ENCODE measurements around the gene MAML3. TPM values are rescaled to one million over a fixed set of nuclear protein-coding genes. Genes with fewer than 3 reads are reported as not detected.

MAML3 gene
- total RNA-seq, 1 donor from 2014 or later: 7.3 TPM

DNA sequence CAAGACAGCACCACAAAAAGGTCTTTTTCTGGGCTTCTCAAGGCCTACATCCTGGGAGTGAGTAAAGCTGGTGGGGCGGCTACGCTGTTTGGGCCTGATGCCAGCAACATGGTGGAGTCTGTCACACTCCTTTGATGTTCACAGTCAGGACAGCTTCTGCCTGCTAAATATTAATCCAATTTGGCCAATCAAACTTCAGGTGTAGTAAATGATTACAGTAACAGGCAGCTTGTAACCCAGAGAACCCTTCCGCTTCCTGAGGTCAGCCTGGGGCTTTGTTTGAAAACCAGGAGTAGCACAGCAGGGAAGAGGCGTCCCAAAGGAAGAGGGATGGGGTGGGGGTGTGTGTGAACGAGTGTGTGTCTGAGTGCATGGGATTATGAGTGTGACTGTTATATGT, 220.4 kb downstream of the MAML3 start:
- DNase-seq (ENCODE audit: low spot score): no peak

DNA sequence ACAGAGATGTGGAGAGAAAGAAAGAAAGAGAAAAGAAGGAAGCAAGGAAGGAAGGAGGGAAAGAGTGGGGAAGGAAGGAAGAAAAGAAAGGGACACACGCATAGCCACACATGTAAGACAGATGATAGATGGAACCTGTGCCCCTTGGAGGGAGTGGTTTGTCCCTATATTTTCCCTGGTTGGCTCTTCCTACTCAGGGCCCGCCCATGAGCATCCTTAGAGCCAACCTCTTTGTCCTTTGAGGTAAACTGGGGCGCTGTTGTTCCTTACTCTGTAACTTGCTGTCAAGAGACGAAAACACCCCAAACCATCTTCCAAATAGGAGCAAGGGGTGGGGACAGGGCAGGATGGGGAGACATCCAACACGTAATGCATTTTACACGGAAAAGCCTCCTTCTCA, 220.9 kb downstream of the MAML3 start:
- DNase-seq (ENCODE audit: low spot score): no peak

DNA sequence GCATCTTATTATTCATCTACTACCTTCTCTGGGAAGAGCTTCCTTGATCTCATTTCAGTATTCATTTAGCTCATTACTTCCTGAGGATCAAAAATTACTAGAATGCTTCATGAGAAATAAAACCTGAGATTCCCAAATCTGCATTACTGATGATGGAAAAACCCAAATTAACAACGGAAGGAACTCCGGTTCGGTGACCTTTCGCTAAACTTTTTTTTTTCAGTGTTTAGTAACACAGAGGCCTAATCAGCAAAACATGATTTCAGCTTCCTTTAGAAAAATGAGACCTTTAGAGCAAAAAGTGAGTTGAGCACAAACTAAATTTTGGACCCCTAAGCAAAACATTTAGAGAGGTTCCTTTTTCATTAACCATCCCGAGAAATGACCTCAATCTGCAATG, 229.2 kb downstream of the MAML3 start:
- no peak for DNase-seq (ENCODE audit: low spot score)

DNA sequence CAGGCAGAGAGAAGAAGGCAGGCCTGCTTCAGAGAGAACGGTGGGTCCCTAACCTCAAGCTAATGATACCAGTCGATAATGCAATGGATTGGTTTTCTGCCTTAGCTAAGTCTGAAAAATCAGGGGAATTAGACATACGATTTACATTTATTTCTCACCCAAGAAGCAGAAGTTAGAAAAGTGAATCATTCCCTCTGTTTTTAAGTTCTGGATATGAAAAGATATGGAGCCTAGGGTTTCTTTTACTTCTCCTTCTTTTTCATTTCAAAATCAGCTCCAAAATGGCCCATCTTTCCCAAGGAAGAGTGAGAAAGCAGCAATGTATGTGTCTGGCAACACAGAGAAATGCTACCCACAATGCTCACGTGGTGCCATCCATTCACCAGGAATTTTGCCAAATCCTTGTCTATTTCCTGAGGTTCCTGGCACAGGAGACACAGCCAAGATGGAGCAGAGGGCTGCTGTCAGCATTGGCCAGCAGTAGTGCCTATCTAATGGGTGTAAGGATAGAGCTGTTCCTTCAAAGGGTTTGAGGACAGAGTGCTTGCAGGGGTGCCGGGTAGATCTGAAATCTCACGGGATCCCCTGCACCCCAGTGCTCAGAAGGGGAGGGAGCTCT, 231.5 kb downstream of the MAML3 start:
- no peak for DNase-seq (ENCODE audit: low spot score)

DNA sequence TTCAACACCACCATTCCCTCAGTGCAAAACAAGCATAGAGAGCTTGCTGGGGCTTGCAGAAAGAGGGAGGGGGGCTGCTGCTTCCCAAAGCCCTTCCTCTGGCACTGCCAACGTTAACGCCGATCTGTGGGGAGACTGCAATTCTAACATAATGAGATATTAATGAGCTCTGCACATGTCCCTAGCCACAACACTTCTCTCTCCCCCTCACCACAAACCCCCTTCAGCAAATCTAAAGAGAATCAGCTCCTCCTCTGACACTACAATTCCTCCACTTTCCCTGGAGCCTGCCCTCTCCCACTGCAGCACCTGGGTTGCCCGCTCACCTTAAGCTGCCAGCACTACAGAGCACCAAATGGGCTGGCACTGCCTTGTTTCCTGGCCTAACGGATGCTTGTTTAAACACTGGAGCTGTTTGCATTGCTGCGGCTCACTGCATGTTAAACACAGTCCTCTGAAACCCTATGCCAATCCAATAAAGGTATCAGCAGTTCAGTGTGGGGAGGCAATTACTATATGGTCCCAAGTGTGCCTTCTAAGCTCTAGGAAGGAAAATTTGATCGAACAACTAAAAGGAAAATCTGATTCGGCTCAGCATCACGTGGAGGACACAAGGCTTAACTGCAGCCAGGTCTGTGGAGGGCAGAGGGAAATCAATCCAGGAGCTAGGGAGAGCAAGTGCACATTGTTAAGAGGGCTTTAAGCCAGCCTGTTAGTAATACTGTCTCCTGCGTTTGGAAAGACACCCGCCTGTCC, 232.4 kb downstream of the MAML3 start:
- no peak for DNase-seq (ENCODE audit: low spot score)

DNA sequence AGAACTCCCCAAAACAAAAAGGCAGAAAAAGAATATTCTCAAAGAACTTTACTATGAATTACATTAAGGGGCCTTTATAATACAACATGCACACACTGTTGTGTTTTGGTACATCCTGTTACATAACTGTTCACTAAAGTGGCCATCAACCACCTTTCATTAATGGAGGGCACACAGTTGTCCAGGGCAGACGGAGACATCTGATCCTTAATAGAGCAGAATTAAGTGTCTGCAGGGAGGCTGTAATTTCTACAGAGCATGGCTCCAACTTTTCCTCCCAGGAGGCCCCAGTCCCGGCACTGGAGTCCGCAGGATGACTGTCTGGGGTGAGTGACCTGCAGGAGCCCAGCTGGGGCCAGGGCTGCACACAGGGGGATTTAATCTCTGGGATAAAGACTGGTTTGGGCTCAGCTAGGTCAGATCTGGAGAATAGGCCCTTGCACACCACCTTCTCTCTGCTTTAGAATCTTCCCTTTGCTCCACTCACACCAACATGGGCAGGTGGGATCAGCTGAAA, 233.4 kb downstream of the MAML3 start:
- no peak for DNase-seq (ENCODE audit: low spot score)

DNA sequence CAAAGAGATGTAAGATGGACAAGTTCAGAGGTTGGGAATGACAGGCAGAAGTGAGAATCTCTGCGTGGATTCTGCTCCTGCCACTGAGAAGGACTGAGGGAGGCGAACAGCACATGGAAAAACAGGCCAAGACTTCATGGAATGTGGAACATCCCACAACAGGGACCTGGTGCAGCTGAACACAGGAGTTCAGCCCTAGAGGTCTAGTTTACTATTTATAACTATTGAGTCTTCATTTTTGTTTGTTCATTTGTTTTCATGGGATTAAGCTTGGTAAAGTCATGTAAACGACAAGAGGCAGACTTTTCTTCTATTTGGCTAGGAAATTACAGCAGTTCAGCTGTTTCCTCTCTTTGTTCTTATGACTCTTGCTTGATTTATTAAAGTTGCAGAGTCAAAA, 234.5 kb downstream of the MAML3 start:
- DNase-seq (ENCODE audit: low spot score): no peak

DNA sequence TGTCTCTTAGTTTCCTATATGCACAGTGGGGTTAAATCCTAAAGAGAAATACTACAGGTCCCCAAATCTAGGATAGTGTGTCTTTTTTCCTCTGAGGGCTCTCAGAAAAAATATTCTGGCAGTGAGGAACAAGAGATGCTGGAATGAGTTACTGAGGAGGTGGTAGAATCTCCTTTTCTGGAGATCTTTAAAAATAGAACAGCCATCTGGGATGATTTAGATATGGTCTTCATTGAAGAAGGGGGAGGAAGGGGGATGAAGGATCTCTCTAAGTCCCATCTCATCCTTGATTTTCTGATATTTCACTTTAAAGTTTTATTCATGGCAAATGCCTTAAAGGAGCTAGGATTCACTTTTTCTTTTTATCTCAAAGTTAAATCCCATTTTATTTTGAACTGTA, 235.0 kb downstream of the MAML3 start:
- DNase-seq (ENCODE audit: low spot score): no peak

DNA sequence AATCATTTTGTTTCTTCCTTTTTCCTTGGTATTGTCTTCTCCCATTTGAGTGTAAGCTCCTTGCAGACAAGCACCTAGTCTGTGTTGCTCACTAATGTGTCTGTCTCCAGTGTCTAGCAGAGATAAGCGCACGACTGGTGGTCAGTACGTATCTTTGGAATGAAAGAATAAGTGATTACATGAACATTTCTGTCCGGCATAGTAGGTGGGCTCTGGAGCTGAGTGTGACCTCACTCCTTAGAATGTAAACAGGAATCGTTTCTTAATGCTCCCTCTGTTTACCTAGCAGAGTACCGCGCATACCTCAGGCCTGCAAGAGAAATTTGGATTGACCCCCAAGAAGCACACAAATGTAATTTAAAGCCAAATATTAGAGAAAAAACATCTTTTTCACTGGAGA, 235.4 kb downstream of the MAML3 start:
- no peak for DNase-seq (ENCODE audit: low spot score)

DNA sequence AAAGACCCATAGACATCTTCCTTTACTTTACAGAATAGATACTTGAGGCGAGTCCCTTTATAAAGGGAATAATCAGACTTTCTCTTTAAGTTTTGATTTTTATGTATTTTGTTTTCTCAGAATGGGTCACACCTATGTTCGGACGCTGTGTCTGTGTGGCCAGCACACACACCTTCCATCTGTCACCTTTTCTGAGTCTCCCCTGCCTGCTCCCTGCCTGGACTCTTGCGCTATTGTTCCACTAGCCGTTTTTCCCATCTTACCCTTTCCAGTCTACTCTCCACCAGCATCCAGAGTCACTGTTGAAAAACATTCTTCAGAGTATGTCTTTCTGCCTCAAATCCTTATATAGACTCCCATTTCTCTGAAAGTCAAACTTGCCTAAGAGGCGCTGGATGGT, 236.1 kb downstream of the MAML3 start:
- DNase-seq (ENCODE audit: low spot score): no peak

DNA sequence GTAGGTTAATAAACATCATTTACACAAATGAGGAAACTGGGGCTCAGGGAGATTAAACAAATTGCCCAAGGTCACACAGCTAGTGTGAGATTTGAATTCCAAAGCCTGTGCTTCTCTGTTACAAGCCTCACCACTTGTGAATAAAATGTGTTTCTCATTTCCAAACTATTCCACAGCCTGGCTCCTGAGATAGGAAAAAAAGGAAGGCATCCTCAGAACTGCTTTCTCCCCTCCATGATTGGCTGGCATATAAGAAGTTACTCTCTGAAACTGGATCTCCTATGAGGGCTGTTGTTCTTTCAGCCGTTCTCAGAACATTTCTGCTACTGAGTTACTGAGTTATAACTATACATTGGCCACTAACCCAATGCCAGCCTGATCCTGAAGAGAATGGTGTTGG, 237.9 kb downstream of the MAML3 start:
- DNase-seq (ENCODE audit: low spot score): no peak

DNA sequence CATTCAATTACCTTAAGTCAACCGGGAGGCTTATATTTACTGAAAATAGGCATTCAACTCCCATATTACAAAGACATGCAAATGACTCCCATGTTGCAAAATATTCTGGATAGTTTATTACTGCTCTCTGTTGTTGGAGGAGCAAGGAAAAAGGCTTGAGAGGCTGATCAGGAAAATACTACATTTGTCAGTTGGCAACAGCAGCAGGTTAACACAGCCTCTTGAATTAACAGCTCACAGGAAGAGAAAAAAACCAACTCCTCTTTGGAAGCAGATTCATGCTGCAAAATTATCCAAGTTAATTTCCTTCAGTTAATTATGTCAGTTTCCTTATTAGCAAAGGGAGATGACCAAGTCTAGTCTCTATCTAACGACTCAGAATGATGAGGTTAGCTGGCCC, 238.9 kb downstream of the MAML3 start:
- no peak for DNase-seq (ENCODE audit: low spot score)

DNA sequence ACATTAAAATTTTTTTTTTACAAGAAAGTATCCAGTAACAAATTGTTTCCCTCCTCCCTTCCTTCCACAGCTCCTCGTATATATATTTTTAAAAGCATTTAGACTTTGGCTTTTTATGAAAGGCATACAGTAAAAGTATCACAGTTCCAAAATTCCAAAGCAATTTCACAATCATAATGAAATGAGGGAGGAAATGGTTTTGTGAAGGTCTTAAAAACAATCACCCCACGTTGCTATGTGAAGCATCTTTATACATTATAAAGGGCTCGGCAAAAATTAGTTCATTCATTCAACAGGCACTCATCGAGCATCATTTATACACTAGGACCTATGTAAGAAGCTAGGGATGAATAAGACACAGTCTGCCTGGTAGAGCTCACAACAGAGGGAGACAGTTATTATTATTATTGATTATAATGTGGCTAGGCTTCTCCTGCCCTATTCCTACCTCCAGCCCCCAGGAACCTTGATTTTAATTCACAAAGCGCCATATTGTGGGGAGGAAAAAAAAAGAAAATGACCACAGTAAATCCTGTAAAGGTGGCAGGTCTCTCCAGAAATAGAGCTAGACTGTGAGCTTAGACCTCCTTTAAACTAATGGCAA, 239.9 kb downstream of the MAML3 start:
- no peak for DNase-seq (ENCODE audit: low spot score)

DNA sequence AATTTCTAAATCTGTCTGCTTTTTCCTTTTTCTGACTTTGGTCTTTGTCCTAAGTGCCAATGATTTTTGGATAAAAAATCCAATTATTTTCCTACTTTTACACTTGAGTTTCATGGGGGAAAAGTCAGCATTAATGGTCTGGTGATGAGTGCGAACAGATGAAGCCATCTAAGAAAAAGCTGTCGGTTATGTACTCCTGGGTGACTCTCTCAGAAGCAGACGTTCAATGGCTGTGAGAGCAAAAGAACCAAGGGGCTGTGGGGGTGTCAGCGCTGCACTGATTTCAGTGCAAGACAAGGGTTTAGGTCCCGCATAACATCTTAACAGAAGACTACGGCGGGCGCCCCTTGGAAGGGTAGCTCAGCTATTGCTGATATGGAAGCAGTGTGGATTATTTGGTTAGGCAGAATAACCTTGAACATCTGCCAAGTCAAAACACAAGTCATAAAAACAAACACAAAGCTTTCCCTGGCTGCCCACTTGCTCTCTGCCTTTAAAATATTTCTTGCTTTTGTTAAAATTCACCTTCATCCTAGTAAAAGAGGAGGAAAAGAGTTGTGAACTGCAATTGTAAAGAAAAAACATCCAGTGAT, 240.5 kb downstream of the MAML3 start:
- no peak for DNase-seq (ENCODE audit: low spot score)

DNA sequence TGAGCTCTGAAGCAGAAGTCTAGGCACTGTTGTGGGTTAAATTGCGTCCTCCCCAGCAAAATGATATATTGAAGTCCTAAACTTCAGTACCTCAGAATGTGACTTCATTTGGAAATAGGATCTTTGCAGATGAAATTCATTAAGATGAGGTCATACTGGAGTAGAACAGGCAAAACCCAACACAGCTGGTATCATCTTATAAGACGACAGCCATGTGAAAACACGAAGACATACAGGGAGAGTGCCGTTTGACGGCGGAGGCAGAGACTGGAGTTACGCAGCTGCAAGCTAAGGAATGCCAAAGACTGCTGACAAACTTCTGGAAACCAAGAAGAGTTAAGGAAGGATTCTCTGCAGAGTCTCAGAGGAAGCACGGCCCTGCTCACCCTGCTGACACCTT, 241.5 kb downstream of the MAML3 start:
- no peak for DNase-seq (ENCODE audit: low spot score)

DNA sequence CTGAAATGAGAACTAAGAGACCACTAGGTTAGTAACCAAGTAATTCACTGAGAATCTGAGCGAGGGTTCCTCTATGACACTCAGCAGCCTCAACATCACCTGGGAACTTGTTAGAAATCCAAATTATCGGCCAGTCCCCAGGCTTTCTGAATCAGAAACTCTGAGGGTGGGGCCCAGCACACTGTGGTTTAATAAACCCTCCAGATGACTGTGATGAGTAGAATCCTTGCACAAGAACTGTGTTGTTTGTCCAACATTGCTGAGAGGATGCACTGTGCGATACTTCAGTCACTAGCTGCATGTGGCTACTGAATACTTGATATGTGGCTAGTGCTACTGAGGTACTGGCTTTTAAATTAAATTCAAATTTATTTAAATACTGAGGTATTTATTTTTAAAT, 243.9 kb downstream of the MAML3 start:
- DNase-seq (ENCODE audit: low spot score): no peak

DNA sequence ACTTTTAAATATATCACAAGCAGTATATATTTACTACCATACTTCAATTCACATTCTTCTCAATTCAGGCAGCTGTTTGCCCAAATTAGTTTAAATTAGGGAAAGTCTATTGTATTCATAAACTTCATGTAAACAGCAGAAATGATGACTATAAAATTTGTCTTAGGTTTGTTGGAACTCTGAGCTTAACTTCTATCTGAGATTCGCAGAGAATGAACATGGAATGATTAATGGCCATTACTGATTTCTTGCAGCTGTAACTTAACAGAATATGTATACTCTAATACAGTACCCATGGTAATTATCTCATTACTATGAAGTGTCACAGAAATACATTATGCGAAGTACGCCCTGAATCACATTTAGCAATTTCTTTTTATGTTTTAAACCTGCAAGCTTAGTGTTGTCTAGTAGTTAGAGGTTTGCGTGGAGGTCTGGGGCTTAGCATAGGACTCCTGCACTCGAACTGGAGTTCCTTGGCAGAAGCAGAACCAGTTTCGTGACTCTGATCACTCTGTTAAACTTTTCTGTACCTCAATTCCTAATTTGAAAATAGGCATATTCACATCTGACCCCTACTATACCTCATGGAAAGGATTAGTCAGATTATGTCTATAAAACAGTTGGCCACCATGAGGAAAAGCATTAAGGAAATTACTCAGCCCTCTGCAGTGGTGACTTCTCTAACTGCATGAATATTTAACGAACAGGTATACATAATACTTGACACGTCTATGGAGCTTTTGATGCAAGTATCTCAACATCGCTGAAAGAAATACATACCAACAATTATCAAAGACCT, 245.1 kb downstream of the MAML3 start:
- no peak for DNase-seq (ENCODE audit: low spot score)

DNA sequence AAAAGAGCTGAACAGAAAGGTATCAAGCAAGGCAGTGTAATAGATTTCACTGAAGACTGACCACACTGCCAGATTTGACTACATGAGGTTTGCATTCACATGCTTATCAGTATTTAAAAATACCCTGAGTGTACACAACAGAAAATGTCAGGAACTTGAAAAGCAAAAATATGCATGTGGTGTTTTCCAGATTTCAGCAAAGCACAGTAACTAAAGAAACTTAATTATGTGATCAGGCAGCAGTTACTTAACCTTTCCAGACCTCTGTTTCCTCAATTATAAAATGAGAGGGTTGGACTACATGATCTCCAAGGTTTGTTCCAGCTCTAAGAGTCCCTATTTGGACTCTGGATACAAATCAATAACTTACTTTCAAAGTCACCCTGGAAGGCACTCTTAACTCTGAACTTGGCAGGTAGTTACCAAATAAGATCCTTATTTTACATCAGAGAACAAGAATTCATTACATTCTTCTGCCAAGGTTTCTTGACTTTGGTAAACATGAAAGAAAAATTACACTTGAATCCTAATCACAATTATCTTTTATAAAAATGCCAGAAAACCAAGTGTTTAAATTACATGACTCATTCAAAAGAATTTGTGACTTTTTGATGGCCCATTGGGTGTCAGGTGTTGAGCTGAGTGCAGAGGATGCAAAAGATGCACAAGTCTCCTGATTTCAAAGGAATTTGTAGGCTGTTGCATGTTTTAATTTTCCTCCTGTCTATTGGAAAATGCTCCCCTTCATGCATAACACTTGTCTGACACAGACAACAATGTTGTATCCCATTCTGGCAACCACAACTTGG, 246.8 kb downstream of the MAML3 start:
- no peak for DNase-seq (ENCODE audit: low spot score)

DNA sequence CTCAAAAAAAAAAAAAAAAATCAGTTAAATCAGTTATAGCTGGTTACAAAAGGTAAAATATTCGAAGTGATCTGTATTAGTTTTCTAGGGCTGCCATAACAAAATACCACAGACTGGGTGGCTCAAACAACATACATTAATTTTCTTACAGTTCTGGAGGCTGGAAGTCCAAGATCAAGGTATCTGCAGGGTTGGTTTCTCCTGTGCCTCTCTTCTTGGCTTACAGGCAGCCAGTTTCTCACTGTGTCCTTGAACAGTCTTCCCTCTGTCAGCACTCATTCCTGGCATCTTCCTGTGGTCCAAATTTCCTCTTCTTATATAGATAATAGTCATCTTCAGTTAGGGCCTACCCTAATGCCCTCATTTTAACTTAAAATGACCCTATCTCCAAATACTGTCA, 248.5 kb downstream of the MAML3 start:
- no peak for DNase-seq (ENCODE audit: low spot score)

DNA sequence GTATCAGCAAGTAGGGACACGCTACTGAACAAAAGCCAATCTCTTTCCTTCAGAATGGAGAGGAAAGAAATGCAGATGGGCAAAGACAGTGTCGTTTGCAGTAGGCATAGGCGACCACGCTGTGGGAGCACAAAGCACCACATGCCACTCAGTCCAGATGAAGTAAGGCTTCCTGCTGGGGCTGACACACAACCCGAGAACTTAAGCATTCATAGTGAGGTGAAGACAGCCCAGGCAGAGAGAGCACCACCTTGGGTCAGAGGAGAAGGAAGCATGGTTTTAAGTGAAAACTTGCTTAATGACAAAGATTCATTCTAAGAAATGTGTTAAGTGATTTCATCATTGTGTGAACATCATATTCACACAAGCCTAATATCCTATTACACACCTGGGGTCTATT, 249.6 kb downstream of the MAML3 start:
- no peak for DNase-seq (ENCODE audit: low spot score)

DNA sequence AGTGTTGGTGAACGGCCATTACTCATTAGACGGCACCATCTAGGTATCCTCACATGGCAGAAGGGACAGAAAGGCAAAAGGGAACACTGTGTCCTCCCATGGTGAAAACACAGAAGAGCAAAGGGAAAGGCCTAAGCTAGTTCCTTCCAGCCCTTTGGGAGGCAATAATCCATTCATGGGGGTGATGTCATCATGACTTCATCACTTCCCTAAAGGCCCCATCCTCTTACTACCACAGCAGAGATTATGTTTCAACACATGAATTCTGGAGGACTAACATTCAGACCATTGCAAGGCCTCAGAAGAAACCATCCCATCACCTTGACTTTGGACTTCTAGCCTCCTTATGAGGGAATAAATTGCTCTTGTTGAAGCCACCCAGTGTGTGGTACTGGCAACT, 250.1 kb downstream of the MAML3 start:
- no peak for DNase-seq (ENCODE audit: low spot score)
